SK-N-SH (cell line): ENCODE data around the gene KPNB1. TPM values are rescaled to one million over a fixed set of nuclear protein-coding genes. Genes with fewer than 3 reads are reported as not detected.

Source experiments
- CTCF ChIA-PET: fragments of 300-600, 350-600 bp; formaldehyde crosslinking; extraction: SDS; loops from one replicate; lab custom pipeline; 2021; lab: Yijun Ruan, JAX
- POLR2A ChIA-PET: fragments of 350-600 bp; sonication (Branson Sonifier 250); formaldehyde crosslinking; extraction: SDS; loops from one replicate; lab custom pipeline; 2020; ENCODE audit warnings: antibody characterized with exemption, inconsistent platforms; lab: Yijun Ruan, JAX
- DNase-seq: peaks from one replicate; pipeline ENCODE4 v3.0.0; 2012
- H2AFZ ChIP-seq: fragments of 200-600 bp; sonication (generic); 2 replicates; pipeline ENCODE4 v1.8.1; 2016; ENCODE audit warnings: antibody characterized with exemption, mild to moderate bottlenecking, low read depth
- H3F3A ChIP-seq: fragments of 200-600 bp; sonication (generic); replicated peaks from 2 replicates; pipeline ENCODE3; 2016; ENCODE audit warnings: antibody characterized with exemption, mild to moderate bottlenecking; ENCODE audit not compliant: insufficient read depth
- H3K27ac ChIP-seq, 2 experiments: fragments of 200-500 bp in 1 of 2; fragments of 200-600 bp in 1 of 2; sonication (Bioruptor generic) in 1 of 2; sonication (generic), shearing (Covaris generic) in 1 of 2; 2 replicates each; pipeline versions ENCODE4 v1.5.1 to v1.6.1; 2014 to 2016; ENCODE audit warnings: low read depth in 2 of 2, inconsistent platforms in 1 of 2, low read length in 1 of 2, mild to moderate bottlenecking in 1 of 2, mixed read lengths in 1 of 2
- H3K27me3 ChIP-seq: fragments of 200-600 bp; sonication (generic), shearing (Covaris generic); 2 replicates; pipeline ENCODE4 v1.6.1; 2016; ENCODE audit warnings: mixed run types; ENCODE audit not compliant: insufficient read depth
- H3K36me3 ChIP-seq, 2 experiments: fragments of 200-500 bp in 1 of 2; fragments of 200-600 bp in 1 of 2; sonication (Bioruptor generic) in 1 of 2; sonication (generic) in 1 of 2; replicated peaks in 1 of 2; 2 replicates each; pipeline versions ENCODE3 to v1.5.1; 2014 to 2016; ENCODE audit warnings: low read length in 1 of 2, mild to moderate bottlenecking in 1 of 2; ENCODE audit not compliant: insufficient read depth in 2 of 2, control insufficient read depth in 1 of 2
- H3K4me1 ChIP-seq, 2 experiments: fragments of 200-500 bp in 1 of 2; fragments of 200-600 bp in 1 of 2; sonication (Bioruptor generic) in 1 of 2; sonication (generic), shearing (Covaris generic) in 1 of 2; 2 replicates each; pipeline versions ENCODE4 v1.5.1 to v1.6.1; 2014 to 2016; ENCODE audit warnings: low read depth in 1 of 2, low read length in 1 of 2, mixed run types in 1 of 2; ENCODE audit not compliant: insufficient read depth in 2 of 2, control insufficient read depth in 1 of 2
- H3K4me2 ChIP-seq: fragments of 200-600 bp; sonication (generic), shearing (Covaris generic); 2 replicates; pipeline ENCODE4 v1.6.1; 2017; ENCODE audit warnings: mixed run types
- H3K4me3 ChIP-seq, 2 experiments: fragments of 200-500 bp in 1 of 2; fragments of 200-600 bp in 1 of 2; sonication (Bioruptor generic) in 1 of 2; sonication (generic), shearing (Covaris generic) in 1 of 2; 2 replicates each; pipeline versions ENCODE4 v1.5.1 to v1.8.1; 2014 to 2016; ENCODE audit warnings: low read depth in 2 of 2, inconsistent platforms in 1 of 2, low read length in 1 of 2, mild to moderate bottlenecking in 1 of 2, mixed read lengths in 1 of 2, moderate library complexity in 1 of 2
- H3K79me2 ChIP-seq: fragments of 200-600 bp; sonication (generic); 2 replicates; pipeline ENCODE4 v1.8.1; 2017; ENCODE audit warnings: mild to moderate bottlenecking; ENCODE audit not compliant: insufficient read depth
- H3K9ac ChIP-seq: fragments of 200-600 bp; sonication (generic); 2 replicates; pipeline ENCODE4 v1.6.1; 2017; ENCODE audit warnings: mixed run types
- H3K9me2 ChIP-seq: fragments of 200-600 bp; sonication (generic); 2 replicates; pipeline ENCODE4 v1.6.1; 2017; ENCODE audit warnings: mixed run types
- H3K9me3 ChIP-seq: fragments of 200-600 bp; sonication (generic); 2 replicates; pipeline ENCODE4 v1.6.1; 2017; ENCODE audit warnings: mixed run types, mild to moderate bottlenecking, moderate library complexity
- H4K20me1 ChIP-seq: fragments of 200-600 bp; sonication (generic); 2 replicates; pipeline ENCODE4 v1.6.1; 2017; ENCODE audit warnings: mild to moderate bottlenecking, mixed run types; ENCODE audit not compliant: insufficient read depth
- FOXJ3 ChIP-seq: sonication (generic); formaldehyde crosslinking; IDR thresholded peaks from 2 replicates; pipeline ENCODE4 v1.5.1; 2020; ENCODE audit warnings: mild to moderate bottlenecking, missing genetic modification reagents
- FOXM1 ChIP-seq: IDR thresholded peaks from 2 replicates; pipeline ENCODE4 v1.4.0; 2012; ENCODE audit warnings: low read depth, mild to moderate bottlenecking
- GABPA ChIP-seq: IDR thresholded peaks from 2 replicates; pipeline ENCODE4 v1.4.0; 2012; ENCODE audit warnings: low read depth, mild to moderate bottlenecking
- GATA2 ChIP-seq: sonication (generic); formaldehyde crosslinking; IDR thresholded peaks from 2 replicates; pipeline ENCODE4 v1.5.0; 2020; ENCODE audit warnings: mild to moderate bottlenecking, missing genetic modification reagents
- IRF3 ChIP-seq: fragments of 150-350 bp; IDR thresholded peaks from 2 replicates; pipeline ENCODE4 v1.6.1; 2016; ENCODE audit warnings: mild to moderate bottlenecking, low read depth, low read length
- JUND ChIP-seq: IDR thresholded peaks from 2 replicates; pipeline ENCODE4 v1.4.0; 2012
- MAX ChIP-seq: IDR thresholded peaks from 2 replicates; pipeline ENCODE4 v1.4.0; 2012; ENCODE audit warnings: low read depth
- MXI1 ChIP-seq: IDR thresholded peaks from 2 replicates; pipeline ENCODE4 v1.6.1; 2012; ENCODE audit warnings: mild to moderate bottlenecking, low read depth, low read length, improper control_type of control experiment
- NRF1 ChIP-seq: IDR thresholded peaks from 2 replicates; pipeline ENCODE4 v1.6.1; 2012; ENCODE audit warnings: low read depth, mild to moderate bottlenecking, low read length
- POLR2AphosphoS5 ChIP-seq: IDR thresholded peaks from 2 replicates; pipeline ENCODE4 v1.6.1; 2012; ENCODE audit warnings: low read depth, low read length
- RFX5 ChIP-seq: IDR thresholded peaks from 2 replicates; pipeline ENCODE4 v1.6.1; 2012; ENCODE audit warnings: mild to moderate bottlenecking, improper control_type of control experiment, low read length
- SIN3A ChIP-seq: IDR thresholded peaks from 2 replicates; pipeline ENCODE4 v1.6.1; 2012; ENCODE audit warnings: low read depth, mild to moderate bottlenecking, low read length, moderate library complexity, borderline replicate concordance
- SMC3 ChIP-seq: IDR thresholded peaks from 2 replicates; pipeline ENCODE4 v1.6.1; 2012; ENCODE audit warnings: low read depth, low read length, improper control_type of control experiment
- TCF12 ChIP-seq: IDR thresholded peaks from 2 replicates; pipeline ENCODE4 v1.4.0; 2012
- TEAD4 ChIP-seq: IDR thresholded peaks from 2 replicates; pipeline ENCODE4 v1.4.0; 2012; ENCODE audit warnings: mild to moderate bottlenecking, borderline replicate concordance; ENCODE audit not compliant: insufficient read depth
- USF1 ChIP-seq: IDR thresholded peaks from 2 replicates; pipeline ENCODE4 v1.4.0; 2012; ENCODE audit warnings: low read depth, borderline replicate concordance
- USF2 ChIP-seq: fragments of 150-350 bp; IDR thresholded peaks from 2 replicates; pipeline ENCODE4 v1.6.1; 2017; ENCODE audit warnings: antibody characterized with exemption, low read length, low read depth, borderline replicate concordance
- ZBTB33 ChIP-seq: IDR thresholded peaks from 2 replicates; pipeline ENCODE4 v1.4.0; 2012; ENCODE audit warnings: low read depth, borderline replicate concordance
- WGBS: methylation state at CpG from one replicate; pipeline ENCODE4 v1.1.6; 2017; ENCODE audit warnings: low lambda C conversion rate; 5-methylcytosine and 5-hydroxymethylcytosine counted together
- polyA plus RNA-seq, 3 experiments: library from polyadenylated mRNA; depleted of rRNA; stranded (reverse); fragments of >200 nt; gene quantifications; 2 replicates each; pipeline ENCODE4 v1.2.3, GENCODE V29; 2012

Gene KPNB1
- polyA plus RNA-seq, 1 of the 3 experiments (the other 2 are of a cell fraction): 89.5 TPM

GRCh38 chr17:47678196-47678595 is 28.5 kb downstream of the KPNB1 start:
- H3K9me2 ChIP-seq: no peaks in the 10 kb centered on the region
- no peaks in the 10 kb centered on the region for H3K4me1 ChIP-seq
- no peak overlapping the region for H3K4me2 ChIP-seq
- H3K36me3 ChIP-seq: peaks cover 87 to 99% of the 10 kb centered on the region in 2 experiments
- CTCF ChIA-PET: interaction anchor here (0.8 to 11.3 kb wide), 12 partner anchors 8 to 124 kb away, joined by 3 to 167 read pairs (median 4); no protein-coding TSS in a partner anchor
- no peak overlapping the region for H3K27ac ChIP-seq
- peaks cover 72% of the 10 kb centered on the region for H3F3A ChIP-seq
- DNase-seq: no peak
- H4K20me1 ChIP-seq: peaks cover 42% of the 10 kb centered on the region
- H2AFZ ChIP-seq: no peak overlapping the region
- no peak overlapping the region for H3K4me3 ChIP-seq
- no peaks in the 10 kb centered on the region for H3K27me3 ChIP-seq
- H3K9ac ChIP-seq: no peak overlapping the region
- POLR2A ChIA-PET: interaction anchor here (2.1 kb wide), 1 partner anchor 9 kb away, joined by 9 read pairs; no protein-coding TSS in a partner anchor
- WGBS: 92% methylated on average over 7 of the region's 7 CpGs
- no peaks in the 10 kb centered on the region for H3K9me3 ChIP-seq
- peaks cover 47% of the 10 kb centered on the region for H3K79me2 ChIP-seq
- TF ChIP-seq FOXM1 (no peak), JUND (no peak), IRF3 (no peak), GABPA (no peak), USF1 (no peak), NRF1 (no peak), ZBTB33 (no peak), MXI1 (no peak), RFX5 (no peak), GATA2 (CRISPR knock-in tag) (no peak), POLR2AphosphoS5 (no peak), FOXJ3 (no peak), SMC3 (no peak)

GRCh38 chr17:47682138-47682537 is 32.4 kb downstream of the KPNB1 start:
- Histone ChIP-seq H3K4me2 (no peak overlapping the region), H4K20me1 (peaks cover 44% of the 10 kb centered on the region), H3K27me3 (no peaks in the 10 kb centered on the region), H3F3A (peaks cover 73% of the 10 kb centered on the region), H3K9ac (no peak overlapping the region), H3K4me1 (peaks cover 0 to 20% of the 10 kb centered on the region in 2 experiments; a peak in 1 of 4 replicates), H3K9me2 (no peaks in the 10 kb centered on the region), H3K79me2 (peaks cover 16% of the 10 kb centered on the region; the same call in 1 of the 2 replicates), H3K4me3 (no peak overlapping the region), H3K9me3 (no peaks in the 10 kb centered on the region), H3K27ac (no peak overlapping the region), H2AFZ (no peak overlapping the region), H3K36me3 (peaks cover 82 to 94% of the 10 kb centered on the region in 2 experiments)
- ChIA-PET POLR2A (no interaction called here), CTCF (interaction anchor here (11.3 kb wide), 1 partner anchor 17 kb away, joined by 167 read pairs; no protein-coding TSS in a partner anchor)
- DNase-seq: no peak
- 96% methylated on average over 2 of the region's 2 CpGs for WGBS
- no peak for TF ChIP-seq GATA2 (CRISPR knock-in tag)
- no peak for TF ChIP-seq GABPA
- no peak for TF ChIP-seq TEAD4
- no peak for TF ChIP-seq FOXM1
- no peak for TF ChIP-seq MAX
- no peak for TF ChIP-seq IRF3
- TF ChIP-seq TCF12: no peak
- TF ChIP-seq POLR2AphosphoS5: no peak
- no peak for TF ChIP-seq SIN3A
- TF ChIP-seq USF2: no peak
